ENCODE data around the gene PBRM1. TPM values are rescaled to one million over a fixed set of nuclear protein-coding genes. Genes with fewer than 3 reads are reported as not detected.

PBRM1 gene
- total and polyA plus RNA-seq, 2 donors (not counting 3 experiments of a cell fraction or from before 2014, with no cell fraction given) = 26.7 to 87.1 TPM

DNA sequence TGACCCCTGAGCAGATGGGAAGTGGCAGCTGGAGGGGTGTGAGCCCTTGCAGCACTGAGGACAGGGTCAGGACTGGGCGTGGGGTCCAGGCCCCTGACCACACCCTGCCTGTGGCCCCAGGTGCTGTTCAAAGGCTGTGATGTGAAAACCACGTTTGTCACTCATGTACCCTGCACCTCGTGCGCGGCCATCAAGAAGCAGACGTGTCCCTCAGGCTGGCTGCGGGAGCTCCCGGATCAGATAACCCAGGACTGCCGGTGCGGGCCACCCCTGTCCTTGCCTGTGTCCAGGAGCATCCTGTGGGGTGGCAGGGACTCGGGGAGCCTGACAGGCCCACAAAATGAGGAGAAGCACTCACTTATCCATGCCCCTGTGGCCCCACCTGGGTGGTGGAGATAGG, 184.7 kb downstream of the PBRM1 start:
- no peaks in the 10 kb centered on the region for H3K9me1 ChIP-seq (replicated peaks; ENCODE audit: control insufficient read depth, extremely low read depth, insufficient read depth, low read length)
- H3K4me1 ChIP-seq (ENCODE audit: control insufficient read depth, extremely low read depth, insufficient read depth, low read length) = peaks cover 20% of the 10 kb centered on the region
- intact Hi-C loops (cut with micrococcal nuclease) = no loop called here
- peaks cover 56% of the 10 kb centered on the region for H3K79me2 ChIP-seq (ENCODE audit: control insufficient read depth, insufficient read depth, low read length)
- BruUV-seq (replicated peaks) = no TSS peak
- TF ChIP-seq FOS (IDR thresholded peaks at IDR 0.05; ENCODE audit: borderline replicate concordance, insufficient read depth, low read length) (no peak), JUN (IDR thresholded peaks at IDR 0.05; ENCODE audit: borderline replicate concordance, insufficient read depth, insufficient read length, low read depth) (no peak), GATA2 (IDR thresholded peaks at IDR 0.05; ENCODE audit: insufficient read depth, insufficient read length, low read depth, low read length) (no peak), POLR2AphosphoS5 (IDR thresholded peaks at IDR 0.05; ENCODE audit: insufficient read depth, low read depth, low read length) (no peak), MYC (IDR thresholded peaks at IDR 0.05; ENCODE audit: low read depth, low read length) (no peak), EZH2 (IDR thresholded peaks at IDR 0.05; ENCODE audit: borderline replicate concordance, low read depth, low read length, severe bottlenecking) (no peak), POLR2A (IDR thresholded peaks at IDR 0.05; ENCODE audit: low read depth, low read length) (no peak)
- TF ChIP-seq, protein P1, sequence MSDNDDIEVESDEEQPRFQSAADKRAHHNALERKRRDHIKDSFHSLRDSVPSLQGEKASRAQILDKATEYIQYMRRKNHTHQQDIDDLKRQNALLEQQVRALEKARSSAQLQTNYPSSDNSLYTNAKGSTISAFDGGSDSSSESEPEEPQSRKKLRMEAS (IDR thresholded peaks at IDR 0.05; ENCODE audit: insufficient read depth, insufficient read length) = no peak
- TF ChIP-seq, protein P2, sequence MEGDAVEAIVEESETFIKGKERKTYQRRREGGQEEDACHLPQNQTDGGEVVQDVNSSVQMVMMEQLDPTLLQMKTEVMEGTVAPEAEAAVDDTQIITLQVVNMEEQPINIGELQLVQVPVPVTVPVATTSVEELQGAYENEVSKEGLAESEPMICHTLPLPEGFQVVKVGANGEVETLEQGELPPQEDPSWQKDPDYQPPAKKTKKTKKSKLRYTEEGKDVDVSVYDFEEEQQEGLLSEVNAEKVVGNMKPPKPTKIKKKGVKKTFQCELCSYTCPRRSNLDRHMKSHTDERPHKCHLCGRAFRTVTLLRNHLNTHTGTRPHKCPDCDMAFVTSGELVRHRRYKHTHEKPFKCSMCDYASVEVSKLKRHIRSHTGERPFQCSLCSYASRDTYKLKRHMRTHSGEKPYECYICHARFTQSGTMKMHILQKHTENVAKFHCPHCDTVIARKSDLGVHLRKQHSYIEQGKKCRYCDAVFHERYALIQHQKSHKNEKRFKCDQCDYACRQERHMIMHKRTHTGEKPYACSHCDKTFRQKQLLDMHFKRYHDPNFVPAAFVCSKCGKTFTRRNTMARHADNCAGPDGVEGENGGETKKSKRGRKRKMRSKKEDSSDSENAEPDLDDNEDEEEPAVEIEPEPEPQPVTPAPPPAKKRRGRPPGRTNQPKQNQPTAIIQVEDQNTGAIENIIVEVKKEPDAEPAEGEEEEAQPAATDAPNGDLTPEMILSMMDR (IDR thresholded peaks at IDR 0.05; ENCODE audit: extremely low read depth in 1 of 2, insufficient read depth in 1 of 2, low read depth in 1 of 2, low read length in 2 of 2) = no peak
- FAIRE-seq = no peak
- H2AFZ ChIP-seq (ENCODE audit: low read depth, low read length) = no peak overlapping the region
- H4K20me1 ChIP-seq (replicated peaks; ENCODE audit: control insufficient read depth, extremely low read depth, insufficient read depth, low read length) = no peaks in the 10 kb centered on the region
- H3K27me3 ChIP-seq (ENCODE audit: control insufficient read depth in 2 of 2, insufficient read depth in 2 of 2, low read length in 2 of 2) = no peaks in the 10 kb centered on the region
- ChIA-PET POLR2A (no interaction called here), CTCF (no interaction called here)
- no peak for DNase-seq (ENCODE audit: low read depth, low spot score)
- H3K36me3 ChIP-seq (ENCODE audit: control insufficient read depth in 2 of 2, extremely low read depth in 1 of 2, insufficient read depth in 2 of 2, low read length in 2 of 2) = peaks cover 14 to 42% of the 10 kb centered on the region in 2 experiments
- H3K27ac ChIP-seq (ENCODE audit: insufficient read depth, low read depth, low read length) = no peak overlapping the region
- H3K9ac ChIP-seq (replicated peaks; ENCODE audit: extremely low read depth, insufficient read depth, low read length) = no peak overlapping the region
- H3K4me3 ChIP-seq (replicated peaks in 1 of 3; ENCODE audit: insufficient read depth in 1 of 3, low read depth in 1 of 3, low read length in 3 of 3) = no peak overlapping the region
- no peaks in the 10 kb centered on the region for H3K9me3 ChIP-seq (replicated peaks; ENCODE audit: control insufficient read depth, insufficient read depth, low read length)
- dilution Hi-C loops (cut with MboI; ENCODE audit: extremely low pct_ligation_motif_present, low sequenced_read_pairs) = no loop called here
- no peak overlapping the region for H3K4me2 ChIP-seq (ENCODE audit: insufficient read depth, low read length)
